Stimulated activated CD8-positive, alpha-beta memory T cell treated with anti-CD3 and anti-CD28 coated beads, Interleukin-4, amount 100 ng/mL, for 24 hours (primary cell): ENCODE measurements around the gene MRPL14.

ENCODE experiments used
- DNase-seq: peaks from one replicate; pipeline ENCODE4 v3.0.0-alpha.2; 2020; ENCODE audit warnings: low read depth

The MRPL14 gene

DNA sequence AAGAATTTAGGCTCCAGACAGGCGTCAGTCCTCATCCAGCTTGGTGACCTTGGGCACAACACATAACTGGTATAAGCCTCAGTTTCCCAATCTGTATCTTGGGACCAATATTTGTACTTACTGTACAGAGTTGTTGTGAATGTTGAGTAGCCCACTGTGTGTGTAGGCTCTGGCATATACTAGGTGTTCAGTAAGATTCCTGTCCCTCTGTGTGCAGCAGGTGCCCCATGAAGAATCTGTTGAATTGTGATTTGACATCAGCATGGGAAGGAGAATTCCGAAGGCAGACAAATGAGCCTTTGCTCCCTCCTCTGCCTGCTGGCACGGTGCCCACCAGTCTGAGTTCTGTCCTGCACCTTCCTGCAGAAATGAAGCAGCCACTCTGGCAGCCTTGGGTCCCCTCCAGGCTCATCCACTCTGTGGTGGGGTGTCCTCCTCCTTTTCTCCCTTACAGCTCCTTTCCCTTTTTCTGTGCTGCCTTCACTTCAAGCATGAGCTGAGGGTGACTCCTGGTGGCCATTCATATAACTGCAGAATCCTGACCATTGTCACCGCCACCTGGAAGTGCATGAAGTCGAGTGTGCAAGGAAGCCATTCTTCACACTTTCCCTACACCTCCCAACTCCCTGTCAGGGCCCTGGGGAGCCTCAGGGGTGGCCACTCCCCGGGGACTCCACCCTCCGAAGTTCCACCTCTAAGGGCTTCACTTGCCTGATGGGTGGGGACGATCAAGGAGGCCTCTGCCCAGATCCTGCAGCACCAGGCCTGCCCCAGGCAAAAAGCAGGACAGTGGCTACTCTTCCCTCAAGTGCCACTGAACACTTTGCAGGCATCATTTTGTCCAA, 48.2 kb downstream of the MRPL14 start:
- peak; percentile 48 for DNase-seq

GRCh38 chr6:44078219-44078826, 48.9 kb downstream of the MRPL14 start:
- no peak for DNase-seq

DNA sequence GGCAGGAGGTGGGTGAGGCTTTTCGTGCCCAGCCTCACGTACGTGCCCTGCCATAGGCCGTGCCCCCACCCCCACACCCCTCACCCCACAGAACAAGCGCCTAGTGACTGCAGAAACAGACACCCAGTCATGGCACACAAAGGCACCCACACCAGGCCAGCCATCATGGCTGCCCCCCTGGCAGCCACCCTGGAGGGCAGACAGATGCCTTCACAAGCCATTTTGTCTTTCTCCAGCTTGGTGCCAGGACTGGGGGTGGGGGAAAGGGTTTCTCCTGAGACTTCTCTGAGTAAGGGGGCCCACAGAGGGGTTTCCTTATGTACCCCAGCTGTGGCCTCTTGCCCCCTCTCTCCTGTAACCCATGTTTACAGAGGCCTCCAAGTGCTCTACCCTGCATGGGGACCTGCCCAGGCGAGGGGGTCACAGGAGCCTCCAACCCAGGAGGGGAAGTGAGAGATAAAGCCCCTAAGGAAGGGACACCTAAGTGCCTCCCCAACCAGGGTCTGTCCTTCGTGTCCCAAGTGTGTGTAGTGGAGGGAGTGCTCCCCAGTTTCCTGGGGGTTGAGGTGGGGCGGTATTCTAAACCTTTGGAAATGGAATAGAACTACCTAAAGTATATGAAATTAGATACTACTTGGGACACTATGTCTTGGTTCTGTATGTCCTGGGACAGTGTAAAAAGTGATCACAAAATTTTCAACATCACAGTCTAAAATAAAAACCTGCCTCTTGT, 49.9 kb downstream of the MRPL14 start:
- no peak for DNase-seq

DNA sequence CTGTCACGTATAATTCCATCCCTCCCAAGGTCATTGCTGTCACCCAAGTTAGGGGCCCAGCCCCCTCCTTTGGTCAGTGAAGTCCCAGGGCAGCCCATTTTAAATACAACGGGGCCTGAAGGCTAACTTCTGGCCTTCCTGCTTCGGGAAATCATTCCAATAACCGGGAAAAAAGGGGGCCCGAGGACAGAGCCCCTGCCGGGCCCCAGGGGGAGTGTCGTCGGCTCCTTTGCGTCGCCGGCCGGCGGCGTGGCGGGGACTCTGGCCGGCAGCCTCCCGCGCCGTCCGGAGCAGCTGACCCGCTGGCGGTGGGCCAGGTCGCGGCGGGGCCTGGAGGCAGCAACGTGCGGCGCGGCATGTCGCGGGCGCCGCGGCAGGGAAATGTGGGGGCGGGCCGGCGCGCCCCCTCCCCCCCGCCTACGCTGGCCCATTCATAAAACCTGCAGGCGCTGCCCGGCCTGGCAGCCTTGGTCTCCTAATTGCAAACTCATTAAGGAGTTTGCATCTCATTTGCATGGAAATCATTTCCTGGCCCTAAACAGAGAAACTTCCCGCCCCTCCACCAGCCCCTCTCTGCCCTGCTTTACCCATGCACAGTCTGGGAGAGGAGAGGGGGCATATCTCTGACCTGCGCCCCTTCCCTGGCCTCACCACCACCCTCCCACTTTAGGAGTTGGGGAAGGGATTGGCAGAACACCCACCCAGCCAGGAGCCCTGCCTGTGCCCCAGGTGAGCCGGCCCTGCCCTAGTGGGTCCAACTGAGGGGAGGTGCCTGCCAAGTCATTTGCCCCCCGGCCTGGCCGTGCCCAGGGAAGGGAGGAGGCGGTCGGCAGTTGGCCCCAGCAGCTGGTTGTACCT, 50.7 kb downstream of the MRPL14 start:
- no peak for DNase-seq

DNA sequence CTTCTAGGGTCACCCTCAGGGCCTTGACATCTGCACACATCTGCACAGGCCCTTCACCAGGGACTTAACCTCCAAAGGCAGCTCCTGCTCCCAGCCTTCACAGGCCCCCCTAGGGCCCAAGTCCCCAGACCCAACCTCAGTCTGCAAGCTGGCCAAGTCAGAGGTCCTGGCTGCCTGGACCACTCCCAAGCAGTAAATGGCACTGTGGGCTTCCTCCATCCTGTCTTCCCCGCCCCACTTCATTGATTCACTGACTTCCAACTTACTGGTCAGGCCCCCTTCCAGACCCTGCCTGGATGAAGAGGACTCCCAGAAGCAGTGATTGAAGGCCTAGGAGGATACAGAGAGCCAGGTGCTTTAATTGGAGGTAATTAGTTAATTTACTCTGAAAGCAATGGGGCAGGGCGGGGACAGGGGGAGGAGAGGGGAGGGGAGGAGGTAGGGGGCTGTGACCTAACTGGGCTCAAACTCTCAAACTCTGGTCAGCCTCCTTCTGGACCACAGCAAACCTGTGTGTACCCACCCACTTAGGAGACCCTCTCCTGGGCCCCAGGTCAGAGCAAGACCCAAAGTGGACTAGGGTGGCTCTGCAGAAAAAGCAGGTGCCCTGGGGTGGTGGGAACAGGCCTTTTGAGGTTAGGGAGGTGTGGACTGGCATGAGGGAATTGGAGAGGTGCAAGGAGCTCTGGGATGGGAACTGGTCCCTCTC, 51.5 kb downstream of the MRPL14 start:
- DNase-seq: no peak

DNA sequence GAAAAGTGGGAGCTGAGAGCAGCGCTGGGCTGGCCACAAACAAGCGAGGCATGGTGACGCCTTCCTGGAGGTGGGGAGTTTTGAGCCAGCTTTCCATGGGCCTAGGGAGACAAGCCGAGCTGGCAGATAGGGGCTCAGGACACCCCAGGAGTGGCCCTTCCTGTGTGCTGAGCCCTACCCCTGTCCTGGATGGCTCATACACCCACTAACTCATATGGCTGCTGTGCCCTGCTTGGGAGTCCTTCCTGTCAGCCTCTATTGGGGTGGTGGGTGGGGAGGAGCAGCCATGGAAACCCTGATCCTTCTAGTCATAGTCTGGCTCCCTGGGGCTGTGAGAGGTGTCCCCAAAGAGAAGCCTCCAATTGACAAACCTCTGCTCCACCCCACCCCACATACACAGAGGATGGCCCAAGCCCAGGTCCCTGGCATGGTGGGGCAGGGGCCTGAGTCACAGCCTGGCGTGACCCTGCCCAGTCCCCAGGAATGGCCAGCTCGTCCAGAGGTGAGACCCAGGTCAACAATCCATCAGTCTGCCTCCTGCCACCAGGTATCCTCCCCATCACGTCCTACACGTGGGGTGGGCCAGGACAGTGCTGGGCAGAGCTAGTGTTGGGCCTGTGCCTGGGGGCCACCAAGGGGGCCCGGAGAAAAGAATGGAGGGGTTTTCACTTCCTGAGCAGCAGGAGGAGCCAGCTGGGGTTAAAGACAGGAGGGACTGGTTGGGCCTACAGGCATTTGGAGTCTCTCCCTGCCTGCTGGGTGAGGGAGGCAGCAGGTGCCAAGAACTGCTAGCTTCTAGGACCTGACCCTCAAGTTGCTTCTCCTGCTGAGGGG, 52.2 kb downstream of the MRPL14 start:
- DNase-seq: no peak

- DNase-seq: peak; percentile 57
These were observed 52.8 kb downstream of the MRPL14 start for GRCh38 chr6:44074439-44074812.

GRCh38 chr6:44073612-44074438, 53.4 kb downstream of the MRPL14 start:
- no peak for DNase-seq

- DNase-seq: peak; percentile 54
These were observed 54.2 kb downstream of the MRPL14 start for GRCh38 chr6:44072959-44073611.

- DNase-seq: no peak
These were observed 54.7 kb downstream of the MRPL14 start for GRCh38 chr6:44072452-44072958.

DNA sequence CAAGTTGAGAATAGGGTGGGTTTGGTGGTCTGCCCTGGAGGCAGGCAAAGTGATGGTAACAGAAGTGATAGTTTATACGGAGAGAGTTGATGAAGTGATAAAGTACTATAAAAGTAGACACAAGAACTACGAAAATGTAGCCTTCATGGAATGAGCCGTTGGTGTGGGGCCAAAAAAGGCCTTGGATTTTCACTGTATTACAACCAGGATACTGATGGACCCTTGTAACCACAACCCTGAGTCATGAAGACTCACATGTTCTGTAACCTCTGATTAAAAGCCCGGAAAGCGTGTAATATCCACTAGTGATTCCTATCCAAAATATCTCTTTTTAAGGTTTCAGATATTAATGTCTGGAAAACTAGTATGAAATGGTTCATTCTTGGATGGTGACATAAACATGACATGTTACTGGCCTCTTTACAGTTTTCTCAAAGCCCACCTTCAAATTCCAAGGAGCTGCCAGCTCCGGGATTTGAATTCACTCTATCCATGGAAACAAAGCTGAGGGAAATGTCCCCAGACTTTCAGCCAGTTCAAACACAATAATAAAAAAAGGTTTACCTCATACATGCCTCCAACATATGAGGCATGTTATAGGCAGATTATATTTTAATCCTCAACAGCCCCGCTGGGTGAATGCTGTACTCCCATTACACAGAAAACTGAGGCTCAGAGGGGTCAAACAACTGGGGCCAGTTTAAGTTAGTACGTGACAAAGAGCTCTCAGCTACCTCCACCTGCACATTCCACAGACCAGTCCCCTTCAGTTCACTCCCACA, 55.4 kb downstream of the MRPL14 start:
- no peak for DNase-seq

GRCh38 chr6:44068607-44069296, 58.5 kb downstream of the MRPL14 start:
- no peak for DNase-seq

GRCh38 chr6:44067173-44068139, 59.8 kb downstream of the MRPL14 start:
- DNase-seq: no peak

GRCh38 chr6:44066394-44067172, 60.7 kb downstream of the MRPL14 start:
- no peak for DNase-seq

- no peak for DNase-seq
These were observed 61.7 kb downstream of the MRPL14 start for GRCh38 chr6:44065443-44066140.
